GM18858 (cell line): ENCODE data around the gene GNA14.
"Not testable (repeated sequence)": the region's sequence is repeated elsewhere in the genome, so short reads cannot be mapped to it uniquely, and the experiment has no call there.

ENCODE experiments used
- ATAC-seq: cut with Tn5 transposase; IDR thresholded peaks from one replicate; pipeline ENCODE4 v1.9.1; 2021; ENCODE audit not compliant: unreplicated experiment

Gene GNA14

DNA sequence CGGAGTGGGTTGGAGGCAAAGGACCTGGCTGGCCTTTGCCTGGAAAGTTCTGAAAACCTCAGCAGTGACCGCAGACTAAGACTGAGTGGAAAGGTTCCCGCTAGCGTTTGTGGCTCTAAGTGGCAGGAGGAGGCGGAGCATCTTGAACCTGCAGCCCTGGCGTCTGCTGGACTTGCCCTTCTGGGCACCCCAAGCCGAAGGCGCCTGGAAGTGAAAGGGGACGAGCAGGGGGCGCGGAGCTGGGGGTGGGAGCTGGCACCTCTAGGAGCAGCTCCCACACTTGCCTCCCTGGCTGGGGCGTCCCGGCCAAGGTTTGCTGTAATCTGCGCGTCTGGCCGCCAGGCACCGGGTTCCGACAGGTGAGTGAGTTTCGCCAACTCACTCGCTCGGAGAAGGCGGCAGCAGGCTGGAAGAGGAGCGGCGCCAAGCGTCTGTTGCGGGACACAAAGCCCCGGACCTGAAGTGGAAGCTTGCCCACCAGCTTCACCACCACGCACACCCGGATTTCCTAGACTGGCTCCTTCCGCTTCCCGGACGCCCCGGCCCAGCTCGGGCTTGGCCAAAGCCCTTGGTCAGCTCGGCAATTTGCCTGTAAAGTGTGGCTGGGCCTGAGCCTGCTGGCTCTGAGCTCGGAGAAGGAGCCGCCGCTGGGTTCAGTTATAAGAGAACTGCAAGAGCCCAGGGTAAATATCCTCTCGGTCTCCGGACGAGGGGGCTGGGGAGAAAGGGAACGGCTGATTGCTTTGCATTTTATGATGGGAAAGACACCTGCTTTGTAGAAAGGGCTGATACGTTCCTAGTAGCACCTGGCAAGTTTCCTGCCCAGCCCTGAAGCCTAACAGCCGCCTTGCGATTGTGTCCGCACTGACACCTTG is at the start of gene GNA14:
TSS of gene GNA14 (minus strand) at position 89 of the 875 bp plus-strand sequence. CDS start 529 bp downstream, outside the sequence.
- ATAC-seq, result no peak

GRCh38 chr9:77697238-77697984 is 49.3 kb upstream of the GNA14 start:
- no peak for ATAC-seq

GRCh38 chr9:77690723-77691122 is 42.6 kb upstream of the GNA14 start:
- ATAC-seq, result not testable (repeated sequence)

DNA sequence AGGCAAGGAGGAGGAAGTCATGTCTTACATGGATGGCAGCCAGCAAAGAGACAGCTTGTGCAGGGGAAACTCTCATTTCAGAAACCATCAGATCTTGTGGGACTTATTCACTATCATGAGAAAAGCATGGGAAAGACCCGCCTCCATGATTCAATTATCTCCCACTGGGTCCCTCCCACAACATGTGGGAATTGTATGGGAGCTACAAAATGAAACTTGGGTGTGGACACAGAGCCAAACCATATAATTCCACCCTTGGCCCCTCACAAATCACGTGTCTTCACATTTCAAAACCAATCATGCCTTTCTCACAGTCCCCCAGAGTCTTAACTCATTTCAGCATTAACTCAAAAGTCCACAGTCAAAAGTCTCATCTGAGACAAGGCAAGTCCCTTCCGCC is 42.0 kb upstream of the GNA14 start:
- not testable (repeated sequence) for ATAC-seq

DNA sequence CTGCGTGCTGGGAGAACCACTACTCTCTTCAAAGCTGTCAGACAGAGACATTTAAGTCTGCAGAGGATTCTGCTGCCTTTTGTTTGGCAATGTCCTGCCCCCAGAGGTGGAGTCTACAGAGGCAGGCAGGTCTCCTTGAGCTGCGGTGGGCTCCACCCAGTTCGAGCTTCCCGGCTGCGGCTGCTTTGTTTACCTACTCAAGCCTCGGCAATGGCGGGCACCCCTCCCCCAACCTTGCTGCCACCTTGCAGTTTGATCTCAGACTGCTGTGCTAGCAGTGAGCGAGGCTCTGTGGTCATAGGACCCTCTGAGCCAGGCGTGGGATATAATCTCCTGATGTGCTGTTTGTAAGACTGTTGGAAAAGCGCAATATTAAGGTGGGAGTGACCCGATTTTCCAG is 39.6 kb upstream of the GNA14 start:
- ATAC-seq, result not testable (repeated sequence)

- ATAC-seq, result no peak
These were observed 32.5 kb upstream of the GNA14 start for GRCh38 chr9:77680581-77680980.

DNA sequence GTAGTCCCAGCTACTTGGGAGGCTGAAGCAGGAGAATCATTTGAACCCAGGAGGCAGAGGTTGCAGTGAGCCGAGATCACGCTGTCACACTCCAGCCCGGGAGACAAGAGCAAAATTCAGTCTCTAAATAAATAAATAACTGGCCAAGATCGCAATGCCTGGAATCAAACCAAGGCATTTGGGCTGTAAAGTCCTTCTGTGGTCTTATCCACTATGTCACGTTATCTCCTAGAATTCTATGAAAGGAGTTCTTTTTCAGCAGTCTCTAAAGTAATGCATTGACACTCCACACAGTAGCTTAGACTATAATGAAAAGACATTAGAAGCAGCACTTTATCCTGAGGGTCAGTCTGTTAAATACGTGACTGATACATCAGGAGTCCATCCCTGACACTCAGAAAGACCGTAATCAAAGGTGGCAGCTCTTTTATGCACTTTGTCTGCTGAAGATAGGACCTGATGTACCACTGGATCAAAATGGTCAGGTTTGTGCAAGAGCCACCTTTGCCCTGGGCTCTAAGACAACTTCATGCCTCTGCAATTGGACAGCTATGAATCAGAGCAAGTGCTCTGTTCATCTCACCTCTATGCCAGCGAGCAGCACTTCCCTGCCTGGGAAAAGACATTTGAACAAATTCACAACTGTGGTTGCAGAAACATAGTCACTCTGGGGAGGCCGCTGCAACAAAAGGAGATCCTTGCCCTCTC is 31.7 kb upstream of the GNA14 start:
- ATAC-seq, result no peak

GRCh38 chr9:77679088-77679487 is 31.0 kb upstream of the GNA14 start:
- no peak for ATAC-seq

GRCh38 chr9:77677957-77678535 is 29.9 kb upstream of the GNA14 start:
- no peak for ATAC-seq

DNA sequence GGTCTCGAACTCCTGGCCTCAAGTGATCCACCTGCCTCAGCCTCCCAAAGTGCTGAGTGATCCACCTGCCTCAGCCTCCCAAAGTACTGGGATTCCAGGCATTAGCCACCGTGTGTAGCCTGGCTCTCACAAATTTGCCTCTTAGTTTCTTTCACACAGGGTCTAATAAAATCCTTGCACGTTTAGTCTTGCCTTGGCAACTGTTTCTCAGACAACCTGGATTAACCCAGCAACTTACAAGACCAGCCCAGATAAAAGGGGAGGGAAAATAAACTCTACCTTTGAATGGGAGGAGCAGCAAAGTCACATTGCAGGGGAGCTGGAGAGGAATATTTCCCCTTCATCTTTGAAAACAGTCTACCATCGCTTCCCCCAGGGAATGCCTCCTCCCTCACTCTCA is 29.3 kb upstream of the GNA14 start:
- no peak for ATAC-seq

DNA sequence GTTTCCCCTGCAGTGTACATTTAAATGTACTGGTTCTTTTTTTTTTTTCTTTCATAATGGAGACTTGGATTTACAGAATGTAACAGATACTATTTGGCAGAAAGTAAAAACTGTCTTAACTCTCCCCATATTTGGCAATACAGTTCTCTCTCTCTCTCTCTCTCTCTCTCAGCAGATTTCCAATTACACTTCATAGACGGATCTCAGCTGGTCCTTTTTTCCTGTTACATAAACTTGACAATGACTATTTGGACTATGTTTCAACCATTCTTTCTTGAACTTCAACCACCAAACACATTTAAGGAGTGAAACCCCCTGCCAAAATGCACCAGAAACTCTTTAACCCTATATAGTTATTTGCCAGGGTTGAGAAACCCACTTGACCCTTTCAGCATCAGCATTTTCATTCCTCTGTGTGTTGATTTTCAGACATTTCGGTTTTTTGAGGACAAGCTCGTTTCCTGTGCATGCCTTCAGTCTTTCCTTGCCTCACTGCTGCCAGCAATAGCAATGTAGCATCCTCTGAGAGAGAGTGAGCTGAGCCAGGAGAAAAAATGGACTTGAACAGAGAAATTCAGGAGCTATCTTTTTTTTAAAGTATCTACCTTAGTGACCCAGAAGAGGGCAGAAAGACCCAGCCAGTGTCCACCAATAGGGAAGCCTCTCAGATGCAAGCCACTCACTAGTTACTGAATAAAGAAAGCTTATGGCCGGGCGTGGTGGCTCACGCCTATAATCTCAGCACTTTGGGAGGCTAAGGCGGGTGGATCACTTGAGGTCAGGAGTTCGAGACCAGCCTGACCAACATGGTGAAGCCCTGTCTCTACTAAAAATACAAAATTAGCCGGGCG is 26.0 kb upstream of the GNA14 start:
- no peak for ATAC-seq

DNA sequence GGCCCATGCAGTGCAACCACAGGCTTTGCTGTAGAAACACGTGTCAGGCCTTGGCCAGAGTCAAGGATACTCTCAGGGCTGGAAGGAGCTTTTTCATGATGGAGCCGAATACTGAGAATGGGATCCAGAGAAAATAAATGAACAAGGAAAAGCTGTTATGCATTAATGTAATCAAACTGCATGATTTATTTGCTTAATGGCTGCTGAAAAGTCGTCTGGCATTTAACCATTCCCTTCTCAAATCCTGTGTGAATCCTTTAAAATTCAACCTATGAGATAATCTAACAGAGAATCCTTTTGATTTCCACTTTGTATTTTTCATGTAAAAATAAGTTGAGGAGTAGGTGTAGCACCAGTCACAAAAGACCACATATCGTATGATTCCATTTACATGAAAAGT is 24.1 kb upstream of the GNA14 start:
- no peak for ATAC-seq

- no peak for ATAC-seq
These were observed 19.0 kb upstream of the GNA14 start for GRCh38 chr9:77667151-77667550.

- ATAC-seq, result no peak
These were observed 15.6 kb upstream of the GNA14 start for GRCh38 chr9:77663754-77664153.

- ATAC-seq, result no peak
These were observed 13.5 kb upstream of the GNA14 start for GRCh38 chr9:77661566-77662085.

DNA sequence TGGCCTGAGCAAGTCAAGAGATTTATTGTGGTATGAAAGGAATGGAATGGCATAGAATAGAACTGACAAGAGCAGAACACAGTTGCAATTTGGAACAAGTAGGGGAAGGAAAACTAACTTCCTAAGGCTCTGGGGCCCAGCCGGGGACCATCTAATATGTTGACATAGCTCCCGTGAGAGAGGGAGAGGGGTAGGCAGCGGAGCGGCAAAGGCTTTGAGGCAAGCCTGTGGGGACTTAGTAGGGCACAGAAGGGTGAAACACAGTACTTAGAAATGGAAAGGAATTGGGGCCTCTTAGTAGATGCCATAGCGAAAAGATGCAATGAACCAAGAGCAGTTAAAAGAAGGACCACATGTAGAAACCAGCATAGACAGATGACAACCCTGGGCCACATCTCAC is 11.8 kb upstream of the GNA14 start:
- ATAC-seq, result no peak

- no peak for ATAC-seq
These were observed 3.1 kb upstream of the GNA14 start for GRCh38 chr9:77651203-77651602.

DNA sequence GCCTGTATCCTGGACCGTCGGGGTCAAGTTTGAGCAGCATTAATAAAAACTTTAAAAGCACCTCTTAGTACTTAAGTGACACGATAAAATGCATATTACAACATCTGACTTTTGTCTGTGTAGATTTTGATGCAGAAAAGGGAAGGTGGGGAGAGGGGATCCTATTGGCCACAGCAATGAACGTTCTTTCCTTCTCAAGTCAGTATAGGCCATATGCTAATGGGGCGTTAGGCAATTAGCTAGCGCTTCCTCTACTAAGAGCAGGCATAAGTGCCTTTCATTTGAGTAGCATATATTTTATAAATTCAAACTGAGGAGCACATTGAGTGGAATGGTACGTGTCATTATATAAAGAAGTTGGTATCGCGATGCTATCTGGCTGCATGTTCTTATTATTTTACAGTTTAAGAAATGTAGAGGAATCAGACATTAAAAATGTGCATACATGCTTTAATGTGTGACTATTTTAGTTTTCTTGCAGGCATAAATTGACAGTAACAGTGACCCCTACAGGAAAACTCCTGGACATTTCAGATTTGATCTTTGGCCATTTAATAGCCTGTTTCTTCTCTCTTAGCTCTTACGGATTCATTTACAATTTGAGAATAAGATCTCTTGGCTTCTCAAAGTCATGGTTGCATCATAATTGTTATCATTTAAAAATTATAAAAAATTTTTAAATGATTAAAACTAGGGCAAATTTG is 1.1 kb upstream of the GNA14 start:
- ATAC-seq, result no peak
